Endothelial cell of umbilical vein (primary cell): Measurements from ENCODE around the gene SNED1. TPM values are rescaled to one million over a fixed set of nuclear protein-coding genes. Genes with fewer than 3 reads are reported as not detected.
A peak's percentile ranks its signal among the peaks of the same experiment; 100 is the strongest.

Experiments
- BruUV-seq: library from RNA; stranded (reverse); fragments of 400-500 nt; replicated peaks from 2 replicates; lab custom pipeline; 2021; lab: Mats Ljungman, UMichigan
- CTCF ChIA-PET: fragments of 300-600, 350-600 bp; sonication (Branson Sonifier 250); formaldehyde crosslinking; loops from one replicate; lab custom pipeline; 2021; ENCODE audit warnings: antibody characterized with exemption, inconsistent platforms; lab: Charles Lee
- POLR2A ChIA-PET: fragments of 300-600, 350-600 bp; sonication (Branson Sonifier 250); formaldehyde crosslinking; loops from one replicate; lab custom pipeline; 2021; ENCODE audit warnings: antibody characterized with exemption, inconsistent platforms; lab: Charles Lee
- DNase-seq: peaks from one replicate; pipeline ENCODE4 v3.0.0-alpha.2; 2011; ENCODE audit warnings: low read depth, low spot score
- FAIRE-seq: peaks from 2 replicates; lab custom pipeline; 2011; peaks lifted over from hg19 to GRCh38; lab: Jason Lieb, UNC
- H2AFZ ChIP-seq: 2 replicates; pipeline ENCODE4 v1.6.0; 2012; ENCODE audit warnings: low read depth, low read length, control low read depth, inconsistent platforms
- H3K27ac ChIP-seq: 2 replicates; pipeline ENCODE4 v1.5.1; 2011; ENCODE audit warnings: low read depth, mild to moderate bottlenecking, control low read depth, low read length, moderate library complexity; ENCODE audit not compliant: insufficient read depth
- H3K27me3 ChIP-seq, 2 experiments: 2 replicates each; pipeline versions ENCODE4 v1.6.0 to v1.6.1; 2011; ENCODE audit warnings: low read length in 2 of 2, mixed read lengths in 1 of 2; ENCODE audit not compliant: control insufficient read depth in 2 of 2, insufficient read depth in 2 of 2
- H3K36me3 ChIP-seq, 2 experiments: 2 replicates in 1 of 2; 3 replicates in 1 of 2; pipeline ENCODE4 v1.5.1; 2011; ENCODE audit warnings: low read length in 2 of 2, mild to moderate bottlenecking in 1 of 2, moderate library complexity in 1 of 2; ENCODE audit not compliant: control insufficient read depth in 2 of 2, insufficient read depth in 2 of 2; ENCODE audit errors: extremely low read depth in 1 of 2
- H3K4me1 ChIP-seq: 3 replicates; pipeline ENCODE4 v1.5.1; 2011; ENCODE audit warnings: mild to moderate bottlenecking, low read length; ENCODE audit not compliant: control insufficient read depth, insufficient read depth; ENCODE audit errors: extremely low read depth
- H3K4me2 ChIP-seq: 2 replicates; pipeline ENCODE4 v1.6.1; 2011; ENCODE audit warnings: low read length, control low read depth, mixed read lengths; ENCODE audit not compliant: insufficient read depth
- H3K4me3 ChIP-seq, 3 experiments: fragments of 200-600 bp in 1 of 3; sonication (generic), shearing (Covaris generic) in 1 of 3; replicated peaks in 1 of 3; 2 replicates each; pipeline ENCODE4 v1.5.1; 2011 to 2016; ENCODE audit warnings: control low read depth in 3 of 3, low read length in 3 of 3, mild to moderate bottlenecking in 2 of 3, inconsistent platforms in 1 of 3, low read depth in 1 of 3, moderate library complexity in 1 of 3; ENCODE audit not compliant: insufficient read depth in 1 of 3
- H3K79me2 ChIP-seq: 2 replicates; pipeline ENCODE4 v1.6.0; 2012; ENCODE audit warnings: low read length, inconsistent platforms; ENCODE audit not compliant: control insufficient read depth, insufficient read depth
- H3K9ac ChIP-seq: replicated peaks from 2 replicates; pipeline ENCODE3; 2011; ENCODE audit warnings: low read length, control low read depth; ENCODE audit not compliant: insufficient read depth; ENCODE audit errors: extremely low read depth
- H3K9me1 ChIP-seq: replicated peaks from 3 replicates; pipeline ENCODE4 v1.6.0; 2011; ENCODE audit warnings: mild to moderate bottlenecking, low read length; ENCODE audit not compliant: control insufficient read depth, insufficient read depth; ENCODE audit errors: extremely low read depth
- H3K9me3 ChIP-seq: replicated peaks from 2 replicates; pipeline ENCODE4 v1.5.1; 2012; ENCODE audit warnings: low read length, inconsistent platforms; ENCODE audit not compliant: control insufficient read depth, insufficient read depth
- H4K20me1 ChIP-seq: replicated peaks from 2 replicates; pipeline ENCODE3; 2011; ENCODE audit warnings: mild to moderate bottlenecking, low read length; ENCODE audit not compliant: control insufficient read depth, insufficient read depth; ENCODE audit errors: extremely low read depth
- CTCF ChIP-seq, 2 donors: IDR thresholded peaks; 1 replicate in 1 of 2; 2 replicates in 1 of 2; pipeline ENCODE4 v1.5.1; 2011; ENCODE audit warnings: low read length in 2 of 2, mild to moderate bottlenecking in 2 of 2, moderate library complexity in 2 of 2, control low read depth in 1 of 2, inconsistent platforms in 1 of 2, low read depth in 1 of 2; ENCODE audit not compliant: insufficient read depth in 1 of 2; ENCODE audit errors: extremely low read depth in 1 of 2
- EZH2 ChIP-seq: IDR thresholded peaks from 2 replicates; pipeline ENCODE4 v1.6.1; 2012; ENCODE audit warnings: borderline replicate concordance, low read depth, mild to moderate bottlenecking, moderate library complexity, low read length, inconsistent platforms; ENCODE audit not compliant: severe bottlenecking
- FOS ChIP-seq: IDR thresholded peaks from 2 replicates; pipeline ENCODE4 v1.6.1; 2011; ENCODE audit warnings: mild to moderate bottlenecking, low read length, moderate library complexity, borderline replicate concordance; ENCODE audit not compliant: insufficient read depth
- GATA2 ChIP-seq: IDR thresholded peaks from 2 replicates; pipeline ENCODE4 v1.7.0; 2011; ENCODE audit warnings: low read depth, mild to moderate bottlenecking, moderate library complexity, mixed read lengths, low read length; ENCODE audit not compliant: insufficient read length, insufficient read depth
- JUN ChIP-seq: IDR thresholded peaks from 2 replicates; pipeline ENCODE4 v1.6.1; 2011; ENCODE audit warnings: borderline replicate concordance, low read depth; ENCODE audit not compliant: insufficient read length, insufficient read depth
- MAX ChIP-seq: IDR thresholded peaks from 2 replicates; pipeline ENCODE4 v1.6.1; 2011; ENCODE audit not compliant: insufficient read depth, insufficient read length
- MYC ChIP-seq: IDR thresholded peaks from one replicate; pipeline ENCODE4 v1.6.1; 2011; ENCODE audit warnings: mild to moderate bottlenecking, low read depth, low read length
- POLR2A ChIP-seq: IDR thresholded peaks from 2 replicates; pipeline ENCODE4 v1.6.1; 2012; ENCODE audit warnings: low read depth, mild to moderate bottlenecking, control low read depth, low read length
- POLR2AphosphoS5 ChIP-seq: IDR thresholded peaks from 2 replicates; pipeline ENCODE4 v1.6.1; 2012; ENCODE audit warnings: low read depth, mild to moderate bottlenecking, control low read depth, low read length, moderate library complexity; ENCODE audit not compliant: insufficient read depth
- dilution Hi-C: fragments of 300-500 bp; cut with MboI; formaldehyde crosslinking; loops from one replicate; pipeline ENCODE4 v1.15.0; 2019; ENCODE audit warnings: low sequenced_read_pairs; ENCODE audit not compliant: extremely low pct_ligation_motif_present
- intact Hi-C: fragments of 100-400 bp; cut with micrococcal nuclease; formaldehyde crosslinking; loops from one replicate; pipeline ENCODE4 v1.10.0; 2022
- polyA plus RNA-seq, 4 experiments: library from polyadenylated mRNA; depleted of rRNA in 3 of 4; stranded (reverse) in 3 of 4; unstranded in 1 of 4; fragments of >200 nt; gene quantifications; 2 replicates each; pipeline versions ENCODE4 v1.2.1 to v1.2.3, GENCODE V29; 2011 to 2012; ENCODE audit warnings: missing spikeins in 1 of 4
- total RNA-seq: library from RNA; stranded (reverse); gene quantifications from 2 replicates; pipeline ENCODE4 v1.2.3, GENCODE V29; 2021

SNED1 gene
- total and polyA plus RNA-seq, 2 donors (not counting 3 experiments of a cell fraction or from before 2014, with no cell fraction given), result 14.1 to 17.2 TPM

GRCh38 chr2:240989451-240990265 lies 8.8 kb upstream of the SNED1 start:
- dilution Hi-C loops, result no loop called here
- no peaks in the 10 kb centered on the region for H3K79me2 ChIP-seq
- H3K4me2 ChIP-seq, result no peak overlapping the region
- H4K20me1 ChIP-seq, result no peaks in the 10 kb centered on the region
- no TSS peak for BruUV-seq
- ChIA-PET POLR2A (no interaction called here), CTCF (interaction anchor here (0.6 to 3.9 kb wide), 8 partner anchors 9 to 139 kb away, joined by 3 to 32 read pairs (median 4); partner anchors contain the start of gene SNED1)
- no peaks in the 10 kb centered on the region for H3K36me3 ChIP-seq
- DNase-seq (peak; percentile 37), FAIRE-seq (peak; percentile 63)
- no peak overlapping the region for H3K4me3 ChIP-seq
- intact Hi-C loops, result loop anchor here (1.0 to 10.0 kb wide), 6 partner anchors 113 to 425 kb away; partner anchors contain the start of genes DUSP28, HDLBP, MTERF4 and PPP1R7
- no peak overlapping the region for H3K27ac ChIP-seq
- H2AFZ ChIP-seq, result no peak overlapping the region
- H3K9me1 ChIP-seq, result no peaks in the 10 kb centered on the region
- TF ChIP-seq POLR2AphosphoS5 (no peak), FOS (no peak), CTCF (IDR thresholded peaks at IDR 0.05; ENCODE audit: extremely low read depth in 1 of 2, insufficient read depth in 1 of 2, low read depth in 1 of 2, low read length in 2 of 2) (peak; percentile 58 to 81)
- H3K9ac ChIP-seq, result no peak overlapping the region
- H3K4me1 ChIP-seq, result peaks cover 30% of the 10 kb centered on the region
- H3K27me3 ChIP-seq, result no peaks in the 10 kb centered on the region
- no peaks in the 10 kb centered on the region for H3K9me3 ChIP-seq

GRCh38 chr2:240990266-240990529 lies 8.2 kb upstream of the SNED1 start:
- no peak overlapping the region for H3K27ac ChIP-seq
- H3K4me1 ChIP-seq, result peaks cover 30% of the 10 kb centered on the region
- dilution Hi-C loops, result no loop called here
- ChIA-PET CTCF (interaction anchor here (0.7 to 3.9 kb wide), 4 partner anchors 20 to 139 kb away, joined by 3 to 32 read pairs (median 6); no protein-coding TSS in a partner anchor), POLR2A (no interaction called here)
- no peak overlapping the region for H3K4me3 ChIP-seq
- H3K9me1 ChIP-seq, result no peaks in the 10 kb centered on the region
- H4K20me1 ChIP-seq, result no peaks in the 10 kb centered on the region
- DNase-seq (no peak), FAIRE-seq (no peak)
- no TSS peak for BruUV-seq
- no peak for TF ChIP-seq GATA2
- no peak for TF ChIP-seq MAX
- no peak for TF ChIP-seq JUN
- no peak for TF ChIP-seq MYC
- TF ChIP-seq FOS, result no peak
- TF ChIP-seq POLR2A, result no peak
- no peak for TF ChIP-seq CTCF (IDR thresholded peaks at IDR 0.05; ENCODE audit: extremely low read depth in 1 of 2, insufficient read depth in 1 of 2, low read depth in 1 of 2, low read length in 2 of 2)
- TF ChIP-seq EZH2, result no peak
- no peak for TF ChIP-seq POLR2AphosphoS5
- intact Hi-C loops, result loop anchor here (2.0 to 10.0 kb wide), 5 partner anchors 113 to 425 kb away; partner anchors contain the start of genes DUSP28, HDLBP, MTERF4 and PPP1R7
- H3K36me3 ChIP-seq, result no peaks in the 10 kb centered on the region
- no peaks in the 10 kb centered on the region for H3K27me3 ChIP-seq
- no peaks in the 10 kb centered on the region for H3K79me2 ChIP-seq
- H2AFZ ChIP-seq, result no peak overlapping the region
- H3K9me3 ChIP-seq, result no peaks in the 10 kb centered on the region
- H3K4me2 ChIP-seq, result no peak overlapping the region
- H3K9ac ChIP-seq, result no peak overlapping the region
